Omental fat pad (tissue), 4 donors: Measurements from ENCODE around the gene TRMT11. TPM values are rescaled to one million over a fixed set of nuclear protein-coding genes. Genes with fewer than 3 reads are reported as not detected.

Experiments
- ATAC-seq: fragments of 150-250 bp; one replicate; pipeline ENCODE4 v1.9.1; 2016; ENCODE audit warnings: mild to moderate bottlenecking, moderate library complexity; ENCODE audit not compliant: low FRiP score
- DNase-seq: peaks from one replicate; pipeline ENCODE4 v3.0.0-alpha.2; 2019; ENCODE audit warnings: low spot score
- total RNA-seq, 4 donors: library from RNA; depleted of rRNA; stranded (reverse); fragments of >200 nt; gene quantifications; one replicate each; pipeline ENCODE4 v1.1.0, GENCODE V29; 2016
- TF ChIP-seq, protein P1 (sequence below), 3 donors: fragments of 450-650 bp; IDR thresholded peaks; one replicate each; pipeline ENCODE4 v1.5.1; 2016 to 2017; ENCODE audit warnings: antibody characterized with exemption in 3 of 3, mild to moderate bottlenecking in 3 of 3, moderate library complexity in 2 of 3

Gene TRMT11
- total RNA-seq = 10 to 100 TPM; 18.0 to 31.7 (median 23.2) TPM

DNA sequence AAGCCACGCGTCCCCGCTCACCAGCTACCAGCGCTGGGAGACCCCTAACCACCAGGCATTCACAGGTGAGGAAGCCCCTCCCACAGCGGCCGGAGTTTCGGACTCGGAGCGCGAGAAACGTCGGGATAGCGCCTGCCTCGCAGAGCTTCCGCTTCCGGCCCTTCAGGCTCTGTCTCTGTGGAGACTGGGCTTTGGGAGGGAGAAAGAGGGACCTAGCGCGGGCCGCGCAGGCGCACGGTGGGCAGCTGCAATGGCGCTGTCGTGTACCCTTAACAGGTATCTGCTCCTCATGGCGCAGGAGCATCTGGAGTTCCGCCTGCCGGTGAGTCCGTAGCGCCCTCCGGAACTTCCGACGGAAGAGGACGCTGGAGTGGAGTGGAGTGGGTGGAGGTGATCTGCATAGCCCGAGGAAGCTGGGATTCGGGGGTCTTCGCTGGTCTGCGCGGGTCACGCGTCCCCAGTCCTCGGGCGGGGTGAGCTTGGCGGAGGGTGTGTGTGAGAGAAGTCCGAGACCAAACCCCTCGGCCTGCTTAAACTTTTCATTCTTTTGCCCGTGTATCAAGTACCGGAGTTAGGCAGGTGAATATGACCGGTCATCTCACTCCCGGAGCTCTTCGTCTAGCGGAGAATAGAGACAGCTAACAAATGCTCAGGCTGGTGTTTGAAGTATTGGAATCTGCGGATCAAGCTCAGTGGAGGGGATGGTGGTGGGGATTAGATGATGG lies at the start of gene TRMT11:
Gene TRMT11, plus strand, starts transcription at position 240 of the 725 bp plus-strand sequence. Its CDS starts 11 bp downstream, at position 251.
- ATAC-seq = peak; percentile 97
- peak; percentile 36 for DNase-seq

GRCh38 chr6:125939026-125939425 lies 47.3 kb upstream of the TRMT11 start:
- no peak for DNase-seq
- TF ChIP-seq, protein P1, sequence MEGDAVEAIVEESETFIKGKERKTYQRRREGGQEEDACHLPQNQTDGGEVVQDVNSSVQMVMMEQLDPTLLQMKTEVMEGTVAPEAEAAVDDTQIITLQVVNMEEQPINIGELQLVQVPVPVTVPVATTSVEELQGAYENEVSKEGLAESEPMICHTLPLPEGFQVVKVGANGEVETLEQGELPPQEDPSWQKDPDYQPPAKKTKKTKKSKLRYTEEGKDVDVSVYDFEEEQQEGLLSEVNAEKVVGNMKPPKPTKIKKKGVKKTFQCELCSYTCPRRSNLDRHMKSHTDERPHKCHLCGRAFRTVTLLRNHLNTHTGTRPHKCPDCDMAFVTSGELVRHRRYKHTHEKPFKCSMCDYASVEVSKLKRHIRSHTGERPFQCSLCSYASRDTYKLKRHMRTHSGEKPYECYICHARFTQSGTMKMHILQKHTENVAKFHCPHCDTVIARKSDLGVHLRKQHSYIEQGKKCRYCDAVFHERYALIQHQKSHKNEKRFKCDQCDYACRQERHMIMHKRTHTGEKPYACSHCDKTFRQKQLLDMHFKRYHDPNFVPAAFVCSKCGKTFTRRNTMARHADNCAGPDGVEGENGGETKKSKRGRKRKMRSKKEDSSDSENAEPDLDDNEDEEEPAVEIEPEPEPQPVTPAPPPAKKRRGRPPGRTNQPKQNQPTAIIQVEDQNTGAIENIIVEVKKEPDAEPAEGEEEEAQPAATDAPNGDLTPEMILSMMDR (IDR thresholded peaks at IDR 0.05) = no peak
- ATAC-seq = no peak

More for the DNA sequence above, at the start of gene TRMT11:
- TF ChIP-seq, protein P1 (IDR thresholded peaks at IDR 0.05) = no peak

DNA sequence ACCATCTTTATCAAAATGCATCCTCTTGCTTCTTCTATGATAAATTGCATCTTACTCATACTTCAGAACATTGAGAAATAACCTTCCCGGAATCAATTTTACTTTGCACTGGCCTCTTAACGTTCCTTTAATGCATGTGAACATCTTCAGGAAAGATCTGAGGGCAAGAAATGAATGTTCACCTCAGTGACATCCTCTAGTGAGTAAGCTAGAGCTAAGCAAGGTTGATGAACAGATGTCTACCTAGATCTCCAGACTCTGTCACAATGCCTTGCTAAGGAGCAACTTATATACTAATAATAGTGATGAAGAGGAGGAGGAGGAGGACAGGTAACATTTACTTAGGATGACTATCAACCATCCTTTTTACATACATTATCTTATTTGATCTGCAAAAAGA lies 46.5 kb upstream of the TRMT11 start:
- peak; percentile 77 for ATAC-seq
- no peak for DNase-seq
- TF ChIP-seq, protein P1 (IDR thresholded peaks at IDR 0.05) = no peak

DNA sequence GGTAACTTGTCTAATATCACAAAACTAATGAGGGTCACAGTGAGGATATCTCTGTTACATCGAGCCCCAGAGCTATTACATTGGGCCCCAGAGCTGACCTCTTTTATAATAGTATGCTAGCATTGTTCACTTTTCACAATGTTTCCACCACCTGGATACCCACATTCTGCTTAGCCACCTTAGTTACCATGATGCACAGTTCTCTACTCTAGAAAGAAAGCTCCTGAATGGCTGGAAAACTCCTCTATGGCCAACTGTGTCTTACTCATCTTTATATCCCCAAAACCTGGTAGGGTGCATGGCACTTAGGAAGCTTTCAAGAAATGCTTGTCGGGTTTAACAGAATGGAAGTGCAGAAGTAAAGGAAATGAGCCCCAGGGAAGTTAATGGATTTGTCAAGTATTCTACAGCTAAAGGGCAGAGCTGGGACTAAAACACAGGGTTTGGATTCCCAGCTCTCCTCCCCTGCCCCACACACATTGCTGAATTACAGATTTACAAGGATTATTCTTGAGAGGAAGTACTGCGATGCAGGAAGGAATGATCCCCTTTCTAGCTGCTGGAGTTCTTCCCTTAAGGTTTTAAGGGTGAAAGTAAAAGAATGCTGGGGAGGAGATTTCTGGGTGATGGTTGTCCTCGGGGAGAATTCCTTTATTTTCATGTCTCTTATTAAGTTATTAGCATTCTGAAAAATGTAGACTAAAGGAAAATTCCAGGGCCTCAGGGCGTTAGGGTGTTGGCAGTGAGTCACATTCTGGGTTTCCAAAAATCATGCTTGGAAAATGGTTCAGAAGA lies 45.9 kb upstream of the TRMT11 start:
- no peak for DNase-seq
- TF ChIP-seq, protein P1 (IDR thresholded peaks at IDR 0.05) = no peak
- ATAC-seq = peak; percentile 46

GRCh38 chr6:125942672-125943527 lies 43.4 kb upstream of the TRMT11 start:
- DNase-seq (no peak), ATAC-seq (no peak)
- TF ChIP-seq, protein P1 (IDR thresholded peaks at IDR 0.05) = no peak

DNA sequence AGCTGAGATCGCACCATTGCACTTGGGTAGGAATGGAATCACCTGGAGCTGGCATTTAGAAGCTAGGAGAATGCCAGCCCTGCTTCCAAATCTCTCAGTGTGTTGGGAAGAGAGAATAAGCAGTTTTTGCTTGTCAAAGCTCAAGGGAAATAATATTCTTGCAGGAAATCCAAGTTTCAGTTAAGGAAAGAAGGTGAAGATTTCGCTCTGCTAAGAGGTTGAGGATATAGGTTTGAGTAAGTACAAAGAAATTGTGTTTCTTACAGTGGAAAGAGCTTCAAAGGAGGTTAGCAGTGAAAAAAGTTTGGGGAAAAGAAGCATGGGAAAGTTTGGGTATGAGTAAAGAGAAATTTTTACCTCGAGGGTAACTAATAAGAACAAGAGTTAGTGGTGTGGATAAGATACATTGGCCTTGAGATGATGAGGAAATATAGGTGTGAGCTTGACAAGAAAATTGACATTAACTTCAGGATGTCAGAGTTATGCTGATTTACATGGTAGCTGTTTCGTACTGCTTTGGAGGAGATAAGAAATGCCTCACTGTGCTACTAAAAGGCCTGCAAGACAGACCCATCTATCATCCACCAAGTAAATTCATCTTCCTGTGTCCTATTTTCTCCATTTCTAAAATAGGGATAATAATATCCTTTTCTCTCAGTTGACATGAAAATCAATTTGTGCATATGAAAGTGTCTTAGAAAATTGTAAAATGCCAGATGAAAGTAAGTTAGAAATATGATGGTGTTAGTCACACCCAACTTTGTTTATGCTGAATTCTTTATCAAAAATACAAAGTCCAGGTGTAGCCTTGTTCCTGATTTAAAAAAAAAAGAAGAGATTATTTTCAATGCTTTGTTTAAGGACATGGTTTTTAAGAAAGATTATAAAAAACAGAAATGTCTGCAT lies 42.6 kb upstream of the TRMT11 start:
- TF ChIP-seq, protein P1 (IDR thresholded peaks at IDR 0.05) = no peak
- ATAC-seq = no peak

More for the DNA sequence above, 42.6 kb upstream of the TRMT11 start:
- DNase-seq = no peak
